ENCODE results near the gene CYFIP2. TPM values are rescaled to one million over a fixed set of nuclear protein-coding genes. Genes with fewer than 3 reads are reported as not detected.
"Not testable (repeated sequence)": the region's sequence is repeated elsewhere in the genome, so short reads cannot be mapped to it uniquely, and the experiment has no call there.

The CYFIP2 gene
- polyA plus RNA-seq (ENCODE audit: insufficient read length in 4 of 4), result 100 to 1,000 TPM; 101 to 138 (median 116) TPM

GRCh38 chr5:157265714-157266285 lies at the start of gene CYFIP2:
CYFIP2 (plus strand) TSS chr5:157266123; CDS start chr5:157285362, 19,239 bp downstream.
- DNase-seq (ENCODE audit: low read depth in 4 of 4, low spot score in 2 of 4), result peak in 1 of 4 donors; percentile 42

DNA sequence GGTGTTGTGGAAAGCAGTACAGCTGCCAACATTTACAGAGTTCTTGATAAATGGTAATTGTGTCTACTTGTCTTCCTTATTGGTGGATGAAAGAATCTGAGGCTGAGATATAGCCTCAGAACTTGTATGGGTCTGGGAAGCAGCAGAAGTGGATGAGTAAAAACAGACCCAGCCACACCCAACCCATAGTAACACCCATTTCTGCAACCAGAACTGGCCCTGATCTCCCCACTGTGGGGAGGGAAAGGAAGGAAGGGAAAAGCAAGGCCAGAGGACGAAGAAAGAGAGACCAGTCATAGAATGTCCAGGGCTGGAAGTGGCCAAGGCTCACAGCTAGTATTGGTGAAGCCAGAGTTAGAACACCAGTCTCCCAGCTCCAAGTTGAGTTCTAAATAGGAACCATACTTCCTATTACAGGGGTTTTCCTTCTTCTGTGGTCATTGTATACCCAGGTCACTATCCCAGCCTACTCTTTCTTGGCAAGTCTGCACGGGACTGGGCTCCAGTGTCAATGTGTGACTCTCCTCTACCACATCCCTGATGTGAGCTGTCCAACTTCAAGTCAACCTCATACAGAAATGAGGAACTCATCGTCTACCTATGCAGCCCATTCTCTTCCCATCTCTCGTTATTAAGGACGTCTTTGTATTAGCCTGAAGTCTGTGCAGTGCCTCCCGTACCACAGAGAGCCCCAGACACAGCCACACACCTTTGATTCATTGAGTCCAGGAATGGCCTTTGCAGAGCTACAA lies 49.4 kb upstream of the CYFIP2 start:
- DNase-seq (ENCODE audit: low read depth in 4 of 4, low spot score in 2 of 4), result no peak

- no peak for DNase-seq (ENCODE audit: low read depth in 4 of 4, low spot score in 2 of 4)
Observed at GRCh38 chr5:157217289-157218024, 48.5 kb upstream of the CYFIP2 start.

DNA sequence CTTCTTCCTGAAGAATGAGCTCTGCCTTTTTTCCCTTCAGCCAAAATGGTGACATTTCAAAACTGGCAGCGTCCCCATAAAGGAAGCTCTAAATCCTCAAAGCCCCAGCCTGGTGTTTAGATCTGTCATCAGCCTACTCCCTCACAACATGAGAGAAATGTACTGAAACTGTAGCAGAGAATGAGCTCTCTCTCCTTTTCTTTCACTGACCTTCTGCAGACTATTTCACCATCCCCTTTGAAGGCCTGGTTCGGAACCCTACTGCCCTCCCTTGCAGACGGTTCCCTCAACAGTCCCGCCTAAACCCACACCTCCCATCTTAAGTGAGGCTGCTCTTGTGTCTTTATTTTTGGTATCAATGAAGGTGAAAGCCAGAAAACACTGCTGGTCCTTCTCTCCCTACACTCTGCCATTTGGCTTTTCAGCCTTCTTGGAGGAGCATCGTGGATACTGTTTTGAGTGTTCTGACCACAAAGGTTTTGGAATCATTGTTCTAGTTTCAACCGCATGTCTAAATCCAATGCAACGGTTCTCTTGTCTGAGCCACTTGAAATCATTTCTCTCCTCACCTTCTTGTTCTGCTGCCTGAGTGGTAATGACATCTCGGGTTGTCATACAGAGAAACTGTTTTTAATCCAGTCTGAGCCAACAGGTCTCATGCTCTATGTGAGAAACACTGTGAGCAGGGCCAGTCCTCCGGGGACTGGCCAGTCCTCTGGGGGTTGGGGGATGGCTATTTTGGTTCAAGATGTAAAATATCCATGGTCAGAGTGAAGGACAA lies 46.2 kb upstream of the CYFIP2 start:
- no peak for DNase-seq (ENCODE audit: low read depth in 4 of 4, low spot score in 2 of 4)

GRCh38 chr5:157221959-157222358 lies 44.0 kb upstream of the CYFIP2 start:
- no peak for DNase-seq (ENCODE audit: low read depth in 4 of 4, low spot score in 2 of 4)

GRCh38 chr5:157222506-157223230 lies 43.3 kb upstream of the CYFIP2 start:
- DNase-seq (ENCODE audit: low read depth in 4 of 4, low spot score in 2 of 4), result no peak

- no peak for DNase-seq (ENCODE audit: low read depth in 4 of 4, low spot score in 2 of 4)
Observed at GRCh38 chr5:157225469-157226422, 40.2 kb upstream of the CYFIP2 start.

- no peak for DNase-seq (ENCODE audit: low read depth in 4 of 4, low spot score in 2 of 4)
Observed at GRCh38 chr5:157230610-157231009, 35.3 kb upstream of the CYFIP2 start.

DNA sequence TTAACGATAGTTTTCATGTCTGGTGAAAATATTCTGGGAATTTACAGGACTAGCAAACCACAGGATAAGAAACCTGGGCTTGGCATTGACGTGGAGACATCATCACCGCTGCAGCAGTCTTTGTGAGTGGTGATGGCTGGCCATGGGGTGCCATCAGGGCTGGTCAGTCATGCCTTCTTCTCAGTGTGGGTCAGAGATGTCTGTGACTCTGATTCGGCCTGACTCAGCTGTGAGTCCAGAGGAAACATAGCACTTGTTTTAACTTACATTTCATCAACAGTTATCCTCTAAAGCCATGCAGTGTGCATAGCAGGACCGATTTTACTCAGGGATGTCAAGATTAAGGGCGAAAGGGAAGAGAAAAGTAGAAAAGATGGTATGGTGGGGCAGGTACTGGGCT lies 33.2 kb upstream of the CYFIP2 start:
- no peak for DNase-seq (ENCODE audit: low read depth in 4 of 4, low spot score in 2 of 4)

GRCh38 chr5:157233515-157233914 lies 32.4 kb upstream of the CYFIP2 start:
- no peak for DNase-seq (ENCODE audit: low read depth in 4 of 4, low spot score in 2 of 4)

DNA sequence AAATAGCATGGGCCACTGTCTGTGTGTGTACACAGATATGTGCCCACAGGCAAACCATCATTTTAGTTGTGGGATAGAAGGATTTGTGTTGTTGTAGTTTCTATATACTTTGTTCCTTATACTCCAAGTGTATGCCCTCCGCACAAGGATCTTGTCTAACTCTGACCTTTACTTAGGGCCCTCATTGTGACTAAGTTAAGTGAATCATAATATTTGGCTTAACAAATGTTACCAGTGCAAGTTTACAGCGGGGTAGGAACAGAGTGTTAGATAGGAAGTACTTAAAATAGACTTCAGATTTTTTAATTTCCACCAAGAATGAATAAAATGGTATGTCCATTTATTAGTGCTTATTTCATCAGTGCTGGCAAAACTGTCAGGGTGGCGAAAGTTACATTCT lies 29.5 kb upstream of the CYFIP2 start:
- DNase-seq (ENCODE audit: low read depth in 4 of 4, low spot score in 2 of 4), result no peak

- DNase-seq (ENCODE audit: low read depth in 4 of 4, low spot score in 2 of 4), result no peak
Observed at GRCh38 chr5:157241483-157241882, 24.4 kb upstream of the CYFIP2 start.

GRCh38 chr5:157244704-157245103 lies 21.2 kb upstream of the CYFIP2 start:
- not testable (repeated sequence) for DNase-seq (ENCODE audit: low read depth in 4 of 4, low spot score in 2 of 4)

GRCh38 chr5:157245476-157245875 lies 20.4 kb upstream of the CYFIP2 start:
- DNase-seq (ENCODE audit: low read depth in 4 of 4, low spot score in 2 of 4), result no peak

- DNase-seq (ENCODE audit: low read depth in 4 of 4, low spot score in 2 of 4), result no peak
Observed at GRCh38 chr5:157245886-157246285, 20.0 kb upstream of the CYFIP2 start.

DNA sequence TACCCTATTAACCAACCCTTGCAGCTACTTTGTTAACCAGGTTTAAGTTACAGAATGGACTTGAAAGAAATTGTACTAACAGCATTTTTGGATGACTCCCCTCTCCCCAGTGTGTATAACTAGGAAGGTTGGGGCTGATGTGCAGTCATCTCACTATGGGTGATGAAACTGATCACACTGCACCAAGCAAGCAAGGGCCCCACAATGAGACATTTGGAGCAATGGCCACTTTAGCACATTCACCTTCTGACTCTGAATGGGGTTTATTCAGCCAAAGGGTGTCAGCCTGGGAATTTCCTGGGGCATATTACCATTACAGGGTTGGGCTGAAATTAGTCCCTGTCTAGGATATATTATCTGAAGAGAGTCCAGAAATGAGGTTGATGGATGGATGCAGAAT lies 18.7 kb upstream of the CYFIP2 start:
- no peak for DNase-seq (ENCODE audit: low read depth in 4 of 4, low spot score in 2 of 4)

GRCh38 chr5:157248821-157249470 lies 17.0 kb upstream of the CYFIP2 start:
- DNase-seq (ENCODE audit: low read depth in 4 of 4, low spot score in 2 of 4), result no peak

- no peak for DNase-seq (ENCODE audit: low read depth in 4 of 4, low spot score in 2 of 4)
Observed at GRCh38 chr5:157252711-157253465, 13.0 kb upstream of the CYFIP2 start.
